Epithelial cell of prostate (primary cell): ENCODE results near the gene PAX3.

Source experiments
- DNase-seq: peaks from one replicate; pipeline ENCODE4 v3.0.0-alpha.2; 2011; ENCODE audit warnings: low read depth, low spot score
- H3K27ac ChIP-seq: fragments of 450-650 bp; 2 replicates; pipeline ENCODE4 v1.5.1; 2017; ENCODE audit warnings: mild to moderate bottlenecking

The PAX3 gene

GRCh38 chr2:222298311-222299150, at the start of gene PAX3:
TSS of gene PAX3 (minus strand) at chr2:222298998. CDS start at chr2:222298615, 383 bp downstream.
- H3K27ac ChIP-seq, result no peak within 1 kb of the TSS
- no peak for DNase-seq

GRCh38 chr2:222341331-222341730, 42.5 kb upstream of the PAX3 start:
- no peak for DNase-seq
- no peak overlapping the region for H3K27ac ChIP-seq

- DNase-seq, result no peak
- no peak overlapping the region for H3K27ac ChIP-seq
Measured at GRCh38 chr2:222338374-222338773, 39.6 kb upstream of the PAX3 start.

- H3K27ac ChIP-seq, result no peak overlapping the region
- no peak for DNase-seq
Measured at GRCh38 chr2:222336931-222337330, 38.1 kb upstream of the PAX3 start.

GRCh38 chr2:222336442-222336841, 37.6 kb upstream of the PAX3 start:
- DNase-seq, result no peak
- H3K27ac ChIP-seq, result no peak overlapping the region

GRCh38 chr2:222334914-222335313, 36.1 kb upstream of the PAX3 start:
- no peak overlapping the region for H3K27ac ChIP-seq
- no peak for DNase-seq

- no peak overlapping the region for H3K27ac ChIP-seq
- DNase-seq, result no peak
Measured at GRCh38 chr2:222333397-222333796, 34.6 kb upstream of the PAX3 start.

- DNase-seq, result no peak
- H3K27ac ChIP-seq, result no peak overlapping the region
Measured at GRCh38 chr2:222332116-222332515, 33.3 kb upstream of the PAX3 start.

- no peak for DNase-seq
- no peak overlapping the region for H3K27ac ChIP-seq
Measured at GRCh38 chr2:222330910-222331309, 32.1 kb upstream of the PAX3 start.

- H3K27ac ChIP-seq, result no peak overlapping the region
- no peak for DNase-seq
Measured at GRCh38 chr2:222322236-222322635, 23.4 kb upstream of the PAX3 start.

- no peak overlapping the region for H3K27ac ChIP-seq
- DNase-seq, result no peak
Measured at GRCh38 chr2:222320436-222321395, 21.9 kb upstream of the PAX3 start.

- no peak for DNase-seq
- no peak overlapping the region for H3K27ac ChIP-seq
Measured at GRCh38 chr2:222319586-222320435, 21.0 kb upstream of the PAX3 start.

GRCh38 chr2:222318712-222319585, 20.2 kb upstream of the PAX3 start:
- H3K27ac ChIP-seq, result no peak overlapping the region
- no peak for DNase-seq

- no peak overlapping the region for H3K27ac ChIP-seq
- DNase-seq, result peak; percentile 29
Measured at GRCh38 chr2:222318026-222318711, 19.4 kb upstream of the PAX3 start.

- no peak overlapping the region for H3K27ac ChIP-seq
Measured at GRCh38 chr2:222315443-222316121, 16.8 kb upstream of the PAX3 start.

GRCh38 chr2:222313816-222314215, 15.0 kb upstream of the PAX3 start:
- DNase-seq, result no peak
- no peak overlapping the region for H3K27ac ChIP-seq

More at GRCh38 chr2:222315443-222316121, 16.8 kb upstream of the PAX3 start:
- DNase-seq, result no peak

- DNase-seq, result no peak
- no peak overlapping the region for H3K27ac ChIP-seq
Measured at GRCh38 chr2:222311978-222312738, 13.4 kb upstream of the PAX3 start.
